Peyer's patch (tissue), 4 donors: Measurements from ENCODE around the gene GP1BB. TPM values are rescaled to one million over a fixed set of nuclear protein-coding genes. Genes with fewer than 3 reads are reported as not detected.

Experiments used
- DNase-seq, 3 donors: peaks; one replicate each; pipeline ENCODE4 v3.0.0-alpha.2; 2017 to 2019
- H3K27ac ChIP-seq, 4 donors: fragments of 200-600 bp; sonication (generic); one replicate each; pipeline ENCODE4 v1.5.1; 2016 to 2019
- H3K27me3 ChIP-seq, 2 donors: fragments of 200-600 bp; sonication (generic); one replicate each; pipeline ENCODE4 v1.5.1; 2019
- H3K36me3 ChIP-seq, 3 donors: fragments of 200-600 bp; sonication (generic); one replicate each; pipeline ENCODE4 v1.5.1; 2016 to 2019
- H3K4me1 ChIP-seq, 4 donors: fragments of 200-600 bp; sonication (generic); one replicate each; pipeline ENCODE4 v1.5.1; 2016 to 2019
- H3K4me3 ChIP-seq, 4 donors: fragments of 200-600 bp; sonication (generic); 1 replicate in 3 of 4; 2 replicates in 1 of 4; pipeline ENCODE4 v1.5.1; 2016 to 2019; ENCODE audit warnings: mild to moderate bottlenecking in 1 of 4
- H3K9me3 ChIP-seq, 4 donors: fragments of 200-600 bp; sonication (generic); one replicate each; pipeline ENCODE4 v1.5.1; 2016 to 2019; ENCODE audit warnings: mild to moderate bottlenecking in 1 of 4
- CTCF ChIP-seq, 6 experiments: fragments of 450-650 bp in 4 of 6; fragments of 200-600 bp in 2 of 6; sonication (generic) in 1 of 6; IDR thresholded peaks; one replicate each; pipeline ENCODE4 v1.5.1; 2017 to 2019; ENCODE audit warnings: antibody characterized with exemption in 6 of 6, mild to moderate bottlenecking in 3 of 6, moderate library complexity in 1 of 6
- POLR2A ChIP-seq, 2 donors: fragments of 450-650 bp; IDR thresholded peaks; one replicate each; pipeline ENCODE4 v1.5.1; 2017; ENCODE audit warnings: antibody characterized with exemption in 2 of 2, mild to moderate bottlenecking in 2 of 2, moderate library complexity in 2 of 2
- total RNA-seq, 4 donors: library from RNA; depleted of rRNA; stranded (reverse); fragments of >200 nt; gene quantifications; one replicate each; pipeline ENCODE4 v1.1.0, GENCODE V29; 2016

GP1BB gene
- total RNA-seq, 4 donors from 2014 or later = 1.1 to 9.1 (median 2.0) TPM

- no peak for TF ChIP-seq POLR2A (IDR thresholded peaks at IDR 0.05)
- no peak for TF ChIP-seq CTCF (IDR thresholded peaks at IDR 0.05)
- H3K9me3 ChIP-seq = no peaks in the 10 kb centered on the region
- DNase-seq = no peak
These were observed 19.1 kb downstream of the GP1BB start for GRCh38 chr22:19742160-19743066.

GRCh38 chr22:19743081-19743480 is 19.7 kb downstream of the GP1BB start:
- H3K27me3 ChIP-seq = no peaks in the 10 kb centered on the region
- H3K9me3 ChIP-seq = no peaks in the 10 kb centered on the region
- no peaks in the 10 kb centered on the region for H3K36me3 ChIP-seq
- TF ChIP-seq POLR2A (IDR thresholded peaks at IDR 0.05) (no peak), CTCF (IDR thresholded peaks at IDR 0.05) (no peak)
- H3K4me1 ChIP-seq = no peaks in the 10 kb centered on the region
- no peak for DNase-seq
- H3K27ac ChIP-seq = no peak overlapping the region
- H3K4me3 ChIP-seq = no peak overlapping the region

More at GRCh38 chr22:19742160-19743066, 19.1 kb downstream of the GP1BB start:
- Histone ChIP-seq H3K4me1 (no peaks in the 10 kb centered on the region), H3K36me3 (no peaks in the 10 kb centered on the region), H3K4me3 (no peak overlapping the region), H3K27ac (no peak overlapping the region), H3K27me3 (no peaks in the 10 kb centered on the region)

GRCh38 chr22:19743651-19744050 is 20.3 kb downstream of the GP1BB start:
- H3K27me3 ChIP-seq = no peaks in the 10 kb centered on the region

GRCh38 chr22:19744350-19745006 is 21.1 kb downstream of the GP1BB start:
- Histone ChIP-seq H3K4me1 (no peaks in the 10 kb centered on the region), H3K9me3 (no peaks in the 10 kb centered on the region), H3K4me3 (no peak overlapping the region), H3K27ac (no peak overlapping the region), H3K36me3 (no peaks in the 10 kb centered on the region), H3K27me3 (no peaks in the 10 kb centered on the region)
- TF ChIP-seq POLR2A (IDR thresholded peaks at IDR 0.05) (no peak), CTCF (IDR thresholded peaks at IDR 0.05) (no peak)
- no peak for DNase-seq

More at GRCh38 chr22:19743651-19744050, 20.3 kb downstream of the GP1BB start:
- Histone ChIP-seq H3K4me1 (no peaks in the 10 kb centered on the region), H3K4me3 (no peak overlapping the region), H3K27ac (no peak overlapping the region), H3K9me3 (no peaks in the 10 kb centered on the region), H3K36me3 (no peaks in the 10 kb centered on the region)
- TF ChIP-seq CTCF (IDR thresholded peaks at IDR 0.05) (no peak), POLR2A (IDR thresholded peaks at IDR 0.05) (no peak)
- no peak for DNase-seq

GRCh38 chr22:19745155-19746101 is 22.1 kb downstream of the GP1BB start:
- Histone ChIP-seq H3K4me1 (no peaks in the 10 kb centered on the region), H3K27me3 (no peaks in the 10 kb centered on the region), H3K4me3 (no peak overlapping the region), H3K9me3 (no peaks in the 10 kb centered on the region), H3K27ac (no peak overlapping the region), H3K36me3 (no peaks in the 10 kb centered on the region)
- no peak for DNase-seq
- TF ChIP-seq CTCF (IDR thresholded peaks at IDR 0.05) (no peak), POLR2A (IDR thresholded peaks at IDR 0.05) (no peak)
